HG03280 (cell line): ENCODE data around the gene RANBP3.

Experiments used
- ATAC-seq: cut with Tn5 transposase; IDR thresholded peaks from one replicate; pipeline ENCODE4 v1.9.1; 2021; ENCODE audit warnings: mild to moderate bottlenecking, moderate library complexity; ENCODE audit not compliant: unreplicated experiment

Gene RANBP3

GRCh38 chr19:5953030-5953589, 24.8 kb downstream of the RANBP3 start:
- ATAC-seq = no peak

- no peak for ATAC-seq
Measured at GRCh38 chr19:5952193-5953029, 25.5 kb downstream of the RANBP3 start.

- no peak for ATAC-seq
Measured at GRCh38 chr19:5951338-5951861, 26.5 kb downstream of the RANBP3 start.

GRCh38 chr19:5950741-5951140, 27.2 kb downstream of the RANBP3 start:
- ATAC-seq = no peak

- ATAC-seq = no peak
Measured at GRCh38 chr19:5949792-5950305, 28.1 kb downstream of the RANBP3 start.

GRCh38 chr19:5948752-5949564, 29.0 kb downstream of the RANBP3 start:
- ATAC-seq = no peak

GRCh38 chr19:5947435-5947834, 30.5 kb downstream of the RANBP3 start:
- no peak for ATAC-seq

GRCh38 chr19:5943623-5944022, 34.3 kb downstream of the RANBP3 start:
- no peak for ATAC-seq

- no peak for ATAC-seq
Measured at GRCh38 chr19:5943045-5943444, 34.9 kb downstream of the RANBP3 start.

GRCh38 chr19:5941673-5942072, 36.3 kb downstream of the RANBP3 start:
- no peak for ATAC-seq

GRCh38 chr19:5940260-5941208, 37.4 kb downstream of the RANBP3 start:
- no peak for ATAC-seq

GRCh38 chr19:5937550-5937949, 40.4 kb downstream of the RANBP3 start:
- no peak for ATAC-seq

- ATAC-seq = no peak
Measured at GRCh38 chr19:5936292-5936592, 41.7 kb downstream of the RANBP3 start.

GRCh38 chr19:5935473-5936291, 42.3 kb downstream of the RANBP3 start:
- ATAC-seq = no peak

- ATAC-seq = no peak
Measured at GRCh38 chr19:5934774-5935472, 43.0 kb downstream of the RANBP3 start.

- no peak for ATAC-seq
Measured at GRCh38 chr19:5934069-5934401, 43.9 kb downstream of the RANBP3 start.

- no peak for ATAC-seq
Measured at GRCh38 chr19:5933391-5934068, 44.4 kb downstream of the RANBP3 start.

- ATAC-seq = no peak
Measured at GRCh38 chr19:5932609-5933262, 45.2 kb downstream of the RANBP3 start.
